ENCODE data around the gene MRPL1.

Gene MRPL1

GRCh38 chr4:77990456-77990855 lies 127.8 kb downstream of the MRPL1 start:
- DNase-seq: no peak

- no peak for DNase-seq
Measured at GRCh38 chr4:77990904-77991358, 128.3 kb downstream of the MRPL1 start.

- no peak for DNase-seq
Measured at GRCh38 chr4:77992581-77992980, 130.0 kb downstream of the MRPL1 start.

GRCh38 chr4:77994194-77994721 lies 131.6 kb downstream of the MRPL1 start:
- DNase-seq: no peak

- DNase-seq: no peak
Measured at GRCh38 chr4:77996076-77996475, 133.4 kb downstream of the MRPL1 start.

GRCh38 chr4:78001531-78001930 lies 138.9 kb downstream of the MRPL1 start:
- DNase-seq: no peak

- no peak for DNase-seq
Measured at GRCh38 chr4:78002260-78002659, 139.6 kb downstream of the MRPL1 start.
